ENCODE measurements around the gene MOB3B.

Gene MOB3B

GRCh38 chr9:27540502-27540901 is 10.9 kb upstream of the MOB3B start:
- DNase-seq = no peak

GRCh38 chr9:27539479-27540441 is 10.1 kb upstream of the MOB3B start:
- no peak for DNase-seq

DNA sequence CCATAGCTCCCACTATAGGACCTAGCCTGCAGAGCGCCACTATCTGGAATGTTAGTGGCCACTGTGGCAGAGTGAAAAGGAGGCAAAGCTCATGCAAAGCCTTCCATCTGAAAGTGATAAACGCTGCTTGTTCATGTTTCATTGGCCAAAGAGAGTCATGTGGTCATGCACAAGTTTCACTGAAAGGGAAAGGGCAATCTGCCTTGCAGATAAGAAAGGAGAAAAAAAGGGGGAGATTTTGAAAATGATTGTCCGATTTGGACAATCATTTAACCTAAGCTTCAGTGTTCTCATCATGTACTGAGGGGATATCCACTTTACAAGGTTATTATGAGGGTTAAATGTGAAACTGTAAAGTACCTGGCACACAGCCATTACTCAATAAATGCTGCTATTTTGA is 9.0 kb upstream of the MOB3B start:
- no peak for DNase-seq

- DNase-seq = no peak
Observed at GRCh38 chr9:27537756-27538155, 8.1 kb upstream of the MOB3B start.

DNA sequence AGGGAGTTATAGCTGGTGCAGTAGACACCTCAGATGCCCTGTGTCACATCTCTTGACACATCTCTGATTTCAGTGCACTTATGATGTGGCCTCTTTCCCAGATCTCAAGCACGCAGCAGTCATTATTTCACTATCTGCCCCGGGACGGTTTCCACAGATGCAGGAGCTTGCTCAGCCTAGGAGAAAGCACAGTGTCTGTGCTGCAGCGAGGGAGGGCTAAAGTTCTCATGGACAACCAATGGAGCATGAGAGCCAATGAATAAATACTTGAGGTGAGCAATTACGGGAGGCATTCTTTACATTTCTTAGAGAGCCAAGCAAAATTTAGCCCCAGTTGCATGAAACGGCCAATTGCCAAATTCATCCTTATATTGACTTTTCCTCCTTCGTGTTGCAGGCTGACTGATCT is 7.4 kb upstream of the MOB3B start:
- no peak for DNase-seq

- no peak for DNase-seq
Observed at GRCh38 chr9:27536168-27536567, 6.6 kb upstream of the MOB3B start.

GRCh38 chr9:27535701-27536118 is 6.1 kb upstream of the MOB3B start:
- no peak for DNase-seq

- no peak for DNase-seq
Observed at GRCh38 chr9:27534658-27535209, 5.1 kb upstream of the MOB3B start.

GRCh38 chr9:27534131-27534530 is 4.5 kb upstream of the MOB3B start:
- no peak for DNase-seq

GRCh38 chr9:27533311-27533710 is 3.7 kb upstream of the MOB3B start:
- no peak for DNase-seq

- DNase-seq = no peak
Observed at GRCh38 chr9:27532046-27532445, 2.4 kb upstream of the MOB3B start.

DNA sequence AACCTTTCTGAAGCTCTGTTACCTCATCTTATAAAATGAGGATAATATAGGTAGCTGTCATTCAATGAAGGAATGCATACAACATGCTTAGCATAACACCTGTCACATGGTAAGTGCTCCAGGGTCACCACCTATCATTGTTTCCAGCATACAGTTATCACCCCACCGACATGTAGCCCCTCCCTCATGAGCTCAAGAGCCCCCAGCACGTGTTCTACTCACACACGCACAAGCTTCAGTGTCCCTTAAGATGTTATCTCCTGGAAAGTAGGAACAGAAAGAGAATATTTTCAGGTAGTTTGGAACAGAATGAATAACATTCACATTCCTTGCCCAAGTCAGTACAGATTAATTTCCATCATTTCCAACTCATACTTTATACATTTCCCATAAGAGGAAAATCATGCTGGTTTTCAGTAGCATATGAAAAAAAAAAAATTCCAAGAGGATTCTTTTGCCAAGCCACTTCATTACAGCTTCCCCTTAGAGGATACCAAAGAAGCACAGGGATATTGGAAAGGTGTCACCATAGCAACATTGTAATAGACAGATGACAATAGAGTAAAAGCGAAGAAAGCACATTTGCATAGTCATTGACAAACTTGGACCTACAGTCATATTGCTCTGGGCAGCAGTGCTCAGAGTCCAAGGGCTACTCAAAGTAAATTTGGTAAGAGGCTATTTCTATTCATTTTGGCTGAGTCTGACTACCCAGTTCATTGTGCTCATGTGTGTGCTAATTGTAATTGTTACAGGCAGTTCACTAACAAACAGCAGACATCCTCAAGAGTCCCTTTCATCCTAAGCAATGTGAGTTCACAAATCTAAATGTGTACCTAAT is 1.5 kb upstream of the MOB3B start:
- no peak for DNase-seq

DNA sequence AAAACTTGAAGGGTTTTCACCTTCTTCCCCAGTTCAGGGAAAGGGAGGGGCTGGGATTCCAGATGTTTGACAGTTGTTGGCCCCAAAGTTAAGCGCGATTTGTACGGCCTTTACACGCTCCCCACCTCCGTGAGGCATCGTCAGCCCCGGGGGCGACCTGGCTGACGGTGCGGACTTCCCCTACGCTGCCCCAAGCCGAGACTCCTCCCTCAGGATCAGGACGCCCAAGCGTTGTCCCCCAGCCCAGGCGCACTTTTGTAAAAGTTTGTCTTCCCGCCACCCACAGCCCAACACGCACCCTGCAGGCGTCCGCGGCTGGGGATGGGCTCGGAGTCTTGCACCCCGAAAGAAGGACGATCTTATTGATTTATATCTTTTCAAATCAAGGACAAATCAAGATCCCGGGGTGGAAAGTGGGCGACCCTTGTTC is 713 bp downstream of the MOB3B start:
- DNase-seq = no peak

GRCh38 chr9:27528076-27528885 is 1.3 kb downstream of the MOB3B start:
- DNase-seq = peak; percentile 24

DNA sequence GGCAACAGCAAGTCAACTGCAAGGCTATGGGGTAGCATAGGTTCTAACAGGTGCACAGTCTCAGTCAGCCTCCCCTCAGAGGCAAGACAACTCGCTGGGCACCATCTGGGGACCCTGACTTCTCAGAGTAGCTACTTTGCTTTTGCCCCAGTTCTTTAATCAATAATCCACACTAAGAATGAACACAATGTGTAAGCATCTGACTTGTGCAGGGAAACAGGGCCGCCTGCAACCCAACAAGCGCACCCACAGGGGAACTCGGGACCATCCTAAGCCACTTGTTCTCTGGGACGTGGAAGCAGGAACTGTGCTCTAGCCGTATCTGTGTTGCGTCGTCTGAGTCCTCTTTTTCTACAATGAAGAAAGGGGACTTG is 1.9 kb downstream of the MOB3B start:
- DNase-seq = no peak

GRCh38 chr9:27524236-27524635 is 5.4 kb downstream of the MOB3B start, which contains the start of gene IFNK:
Gene IFNK (plus strand): TSS chr9:27524290. CDS start chr9:27524337, 47 bp downstream.
- DNase-seq = no peak

GRCh38 chr9:27523141-27523540 is 6.5 kb downstream of the MOB3B start:
- DNase-seq = no peak

DNA sequence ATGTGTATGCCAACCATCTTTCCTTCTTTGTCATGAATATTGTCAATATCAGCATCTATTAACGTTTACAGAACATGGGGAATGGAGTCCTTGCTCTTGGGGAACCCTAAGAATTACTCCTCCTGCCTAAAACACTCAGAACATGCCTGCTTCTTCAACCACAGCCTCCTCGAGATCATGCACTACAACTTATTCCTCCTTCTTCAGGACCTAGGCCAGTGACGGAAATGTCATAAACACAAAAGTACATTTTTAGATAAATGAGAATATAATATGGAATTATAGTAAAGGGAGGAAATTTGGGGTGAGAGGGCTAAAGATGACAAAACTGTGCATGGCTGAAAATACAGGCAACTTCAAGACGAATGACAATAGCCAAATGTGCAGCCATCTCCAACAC is 8.6 kb downstream of the MOB3B start:
- DNase-seq = no peak

- no peak for DNase-seq
Observed at GRCh38 chr9:27519466-27520465, 9.8 kb downstream of the MOB3B start.

DNA sequence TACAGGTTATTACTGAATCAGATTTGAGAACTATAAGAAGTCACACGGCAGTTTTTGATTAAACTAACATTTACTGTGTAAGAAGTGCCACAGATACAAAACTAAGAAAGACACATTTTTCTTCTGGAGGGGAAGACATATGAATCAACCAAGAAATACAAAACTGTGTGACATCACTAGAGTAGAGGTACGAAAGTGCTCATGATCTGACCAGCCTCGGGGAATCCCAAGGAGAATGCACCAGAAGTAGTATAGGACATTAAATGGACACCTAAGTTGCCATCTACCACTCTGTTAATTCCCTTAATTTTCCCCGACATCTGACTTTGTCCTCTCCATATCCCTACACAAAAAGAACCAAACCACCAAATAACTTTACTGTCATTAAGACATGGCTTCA is 10.8 kb downstream of the MOB3B start:
- no peak for DNase-seq

DNA sequence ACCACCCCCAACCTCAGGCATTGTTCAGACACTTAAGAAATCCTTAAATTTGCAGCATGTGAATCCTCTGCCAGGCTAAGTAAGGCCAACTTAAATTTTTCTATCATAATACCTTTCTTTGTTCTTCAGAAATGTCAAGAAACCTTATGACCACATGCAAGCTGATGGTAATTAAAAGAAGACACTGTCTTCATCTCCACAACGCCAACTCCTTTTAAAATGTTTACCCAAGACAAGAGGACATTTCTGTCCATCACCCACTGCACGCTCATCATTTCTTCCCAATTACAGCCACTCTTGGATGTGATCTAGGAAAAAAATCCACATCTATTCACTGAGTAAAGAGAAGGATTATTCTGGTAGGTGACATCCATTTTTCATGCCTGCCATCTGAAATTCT is 11.6 kb downstream of the MOB3B start:
- DNase-seq = no peak
